Uterus (tissue), 4 donors: ENCODE results near the gene SF3B4. TPM values are rescaled to one million over a fixed set of nuclear protein-coding genes. Genes with fewer than 3 reads are reported as not detected.
"Not testable (repeated sequence)": the region's sequence is repeated elsewhere in the genome, so short reads cannot be mapped to it uniquely, and the experiment has no call there.

Experiments used
- DNase-seq, 2 donors: peaks; one replicate each; pipeline ENCODE4 v3.0.0-alpha.2; 2019 to 2020
- H3K27ac ChIP-seq, 2 donors: fragments of 200-600 bp; sonication (generic); 1 replicate in 1 of 2; 2 replicates in 1 of 2; pipeline ENCODE4 v1.5.1; 2016 to 2018
- H3K27me3 ChIP-seq, 2 donors: fragments of 200-600 bp; sonication (generic); one replicate each; pipeline ENCODE4 v1.5.1; 2018 to 2019; ENCODE audit warnings: control low read depth in 1 of 2
- H3K36me3 ChIP-seq, 2 donors: fragments of 200-600 bp; sonication (generic); one replicate each; pipeline ENCODE4 v1.5.1; 2019; ENCODE audit warnings: control low read depth in 1 of 2
- H3K4me1 ChIP-seq, 2 donors: fragments of 200-600 bp; sonication (generic); one replicate each; pipeline ENCODE4 v1.5.1; 2018 to 2019; ENCODE audit warnings: control low read depth in 1 of 2
- H3K4me3 ChIP-seq, 2 donors: fragments of 200-600 bp; sonication (generic); 1 replicate in 1 of 2; 2 replicates in 1 of 2; pipeline ENCODE4 v1.5.1; 2018 to 2019; ENCODE audit warnings: mild to moderate bottlenecking in 1 of 2
- H3K9me3 ChIP-seq, 2 donors: fragments of 200-600 bp; sonication (generic); one replicate each; pipeline ENCODE4 v1.5.1; 2019; ENCODE audit warnings: control low read depth in 1 of 2
- POLR2A ChIP-seq, 2 donors: fragments of 450-650 bp; IDR thresholded peaks; one replicate each; pipeline ENCODE4 v1.6.1; 2016; ENCODE audit warnings: antibody characterized with exemption in 2 of 2, mild to moderate bottlenecking in 1 of 2, moderate library complexity in 1 of 2
- intact Hi-C: fragments of 100-400 bp; cut with DNase I; formaldehyde crosslinking; loops from one replicate; pipeline ENCODE4 v1.15.1; 2023; ENCODE audit warnings: low total_unique reads
- total RNA-seq, 4 donors: library from RNA; depleted of rRNA in 3 of 4; stranded (reverse); fragments of >200 nt in 3 of 4; gene quantifications; one replicate each; pipeline versions ENCODE4 v1.1.0 to v1.2.4, GENCODE V29; 2014 to 2023
- TF ChIP-seq, protein P1 (sequence below), 4 experiments: fragments of 200-600 bp in 2 of 4; fragments of 450-650 bp in 2 of 4; sonication (generic) in 2 of 4; IDR thresholded peaks; one replicate each; pipeline ENCODE4 v1.5.1; 2016 to 2019; ENCODE audit warnings: antibody characterized with exemption in 4 of 4, mild to moderate bottlenecking in 2 of 4, moderate library complexity in 1 of 4
- donor health status: DM: yes; HTN: yes; CAD: no.

SF3B4 gene
- total RNA-seq, 4 donors from 2014 or later: 10.9 to 64.6 (median 15.6) TPM

DNA sequence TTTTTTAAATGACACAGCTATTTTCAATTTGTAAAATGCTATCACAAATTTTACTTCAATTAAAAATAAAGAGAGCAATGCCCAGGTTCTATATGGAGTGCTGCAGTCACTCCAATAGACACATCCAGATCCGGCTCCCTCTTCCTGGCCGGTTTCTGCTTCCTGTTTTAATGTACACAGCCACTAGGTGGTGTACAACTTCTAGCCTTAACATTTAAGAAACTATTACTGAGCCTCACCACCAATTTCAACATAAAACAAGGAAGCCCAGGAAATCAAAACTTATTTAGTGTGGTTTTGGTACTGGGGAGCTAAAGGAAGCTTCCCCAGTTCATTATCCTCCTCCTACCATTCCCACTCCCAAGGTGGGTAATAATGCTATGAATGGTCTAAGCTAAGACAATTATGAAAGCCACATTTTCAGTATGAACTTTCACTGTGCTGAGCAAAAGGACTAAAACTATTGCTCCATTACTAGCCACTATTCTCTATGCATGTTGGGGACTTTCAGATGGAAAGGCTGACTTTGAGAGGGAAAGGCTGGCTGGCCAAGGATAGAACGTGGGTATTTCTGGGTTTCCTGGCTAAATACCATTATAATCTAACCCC, 34.5 kb upstream of the SF3B4 start:
- no peaks in the 10 kb centered on the region for H3K4me1 ChIP-seq
- no peaks in the 10 kb centered on the region for H3K27me3 ChIP-seq
- DNase-seq: peak; percentile 46 to 60
- no peaks in the 10 kb centered on the region for H3K36me3 ChIP-seq
- peak overlapping the region; percentile 11 to 37 for H3K27ac ChIP-seq
- intact Hi-C loops: loop anchor here (5.0 to 10.0 kb wide), 2 partner anchors 90 to 213 kb away; no protein-coding TSS in a partner anchor
- no peak overlapping the region for H3K4me3 ChIP-seq
- TF ChIP-seq, protein P1, sequence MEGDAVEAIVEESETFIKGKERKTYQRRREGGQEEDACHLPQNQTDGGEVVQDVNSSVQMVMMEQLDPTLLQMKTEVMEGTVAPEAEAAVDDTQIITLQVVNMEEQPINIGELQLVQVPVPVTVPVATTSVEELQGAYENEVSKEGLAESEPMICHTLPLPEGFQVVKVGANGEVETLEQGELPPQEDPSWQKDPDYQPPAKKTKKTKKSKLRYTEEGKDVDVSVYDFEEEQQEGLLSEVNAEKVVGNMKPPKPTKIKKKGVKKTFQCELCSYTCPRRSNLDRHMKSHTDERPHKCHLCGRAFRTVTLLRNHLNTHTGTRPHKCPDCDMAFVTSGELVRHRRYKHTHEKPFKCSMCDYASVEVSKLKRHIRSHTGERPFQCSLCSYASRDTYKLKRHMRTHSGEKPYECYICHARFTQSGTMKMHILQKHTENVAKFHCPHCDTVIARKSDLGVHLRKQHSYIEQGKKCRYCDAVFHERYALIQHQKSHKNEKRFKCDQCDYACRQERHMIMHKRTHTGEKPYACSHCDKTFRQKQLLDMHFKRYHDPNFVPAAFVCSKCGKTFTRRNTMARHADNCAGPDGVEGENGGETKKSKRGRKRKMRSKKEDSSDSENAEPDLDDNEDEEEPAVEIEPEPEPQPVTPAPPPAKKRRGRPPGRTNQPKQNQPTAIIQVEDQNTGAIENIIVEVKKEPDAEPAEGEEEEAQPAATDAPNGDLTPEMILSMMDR (IDR thresholded peaks at IDR 0.05): peak; percentile 79 to 86 (median 84)
- no peak for TF ChIP-seq POLR2A (IDR thresholded peaks at IDR 0.05)
- no peaks in the 10 kb centered on the region for H3K9me3 ChIP-seq

- not testable (repeated sequence) for H3K27ac ChIP-seq, H3K36me3 ChIP-seq
Measured at GRCh38 chr1:149957548-149957947, 29.9 kb upstream of the SF3B4 start.

DNA sequence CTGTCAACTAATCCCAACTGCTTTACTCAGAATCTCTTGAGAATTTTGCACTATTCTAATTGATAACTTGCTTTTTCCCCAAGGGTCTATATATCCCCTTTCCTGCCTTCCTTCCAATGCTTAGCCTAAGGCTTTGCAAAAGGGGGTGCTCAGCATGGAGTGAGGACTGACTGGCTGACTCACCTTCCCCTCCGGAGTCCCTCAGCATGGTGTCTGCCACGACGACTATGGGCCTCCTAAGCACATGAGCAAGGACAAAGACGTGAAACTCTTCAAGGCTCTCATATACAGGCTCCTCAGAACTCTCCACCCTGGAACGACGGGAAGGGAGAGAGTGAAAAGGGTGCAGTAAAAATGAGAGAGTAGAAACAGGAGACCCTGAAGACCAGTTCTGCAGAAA, 22.3 kb upstream of the SF3B4 start:
- H3K36me3 ChIP-seq: no peaks in the 10 kb centered on the region
- intact Hi-C loops: no loop called here
- H3K9me3 ChIP-seq: no peaks in the 10 kb centered on the region
- no peaks in the 10 kb centered on the region for H3K27me3 ChIP-seq
- no peak for DNase-seq
- H3K27ac ChIP-seq: no peak overlapping the region
- H3K4me3 ChIP-seq: no peak overlapping the region
- TF ChIP-seq, protein P1 (IDR thresholded peaks at IDR 0.05): no peak
- no peak for TF ChIP-seq POLR2A (IDR thresholded peaks at IDR 0.05)
- H3K4me1 ChIP-seq: no peaks in the 10 kb centered on the region

More at GRCh38 chr1:149957548-149957947, 29.9 kb upstream of the SF3B4 start:
- H3K4me3 ChIP-seq, DNase-seq, H3K9me3 ChIP-seq, H3K4me1 ChIP-seq, intact Hi-C loops, H3K27me3 ChIP-seq: not testable (repeated sequence)

GRCh38 chr1:149945206-149945605, 17.6 kb upstream of the SF3B4 start:
- Histone ChIP-seq H3K4me3 (no peak overlapping the region), H3K36me3 (no peaks in the 10 kb centered on the region), H3K9me3 (no peaks in the 10 kb centered on the region), H3K27me3 (no peaks in the 10 kb centered on the region), H3K27ac (no peak overlapping the region), H3K4me1 (no peaks in the 10 kb centered on the region)
- intact Hi-C loops: no loop called here
- DNase-seq: no peak
- TF ChIP-seq POLR2A (IDR thresholded peaks at IDR 0.05): no peak
- TF ChIP-seq, protein P1 (IDR thresholded peaks at IDR 0.05): no peak

DNA sequence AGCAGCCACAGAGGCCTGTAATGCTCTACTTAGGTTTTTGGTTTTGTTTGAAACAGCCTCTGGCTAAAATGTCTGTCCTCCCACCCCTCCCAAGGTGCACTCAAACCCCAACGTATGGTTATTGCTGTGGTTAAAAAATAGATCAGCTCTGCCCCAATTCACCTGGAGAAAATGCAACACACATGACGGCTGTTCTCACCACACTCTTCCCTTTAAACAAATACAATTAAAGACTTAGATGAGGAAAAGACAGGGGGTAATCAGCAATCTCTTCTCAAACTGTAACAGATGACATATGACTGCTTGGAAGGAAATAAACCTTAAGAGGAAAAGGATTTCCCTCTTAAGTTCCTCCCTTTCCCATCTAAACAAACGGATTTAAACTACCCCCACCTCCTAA, 15.3 kb upstream of the SF3B4 start:
- peaks cover 0 to 3% of the 10 kb centered on the region in 2 donors for H3K4me1 ChIP-seq
- no peaks in the 10 kb centered on the region for H3K36me3 ChIP-seq
- no peaks in the 10 kb centered on the region for H3K9me3 ChIP-seq
- no peaks in the 10 kb centered on the region for H3K27me3 ChIP-seq
- DNase-seq: no peak
- TF ChIP-seq, protein P1 (IDR thresholded peaks at IDR 0.05): no peak
- no peak for TF ChIP-seq POLR2A (IDR thresholded peaks at IDR 0.05)
- intact Hi-C loops: no loop called here
- peak overlapping the region in 1 of 2 donors; percentile 62 for H3K27ac ChIP-seq
- no peak overlapping the region for H3K4me3 ChIP-seq
